Bronchial epithelial cell (primary cell): ENCODE results near the gene RPTOR. TPM values are rescaled to one million over a fixed set of nuclear protein-coding genes. Genes with fewer than 3 reads are reported as not detected.

ENCODE experiments used
- DNase-seq: peaks from one replicate; pipeline ENCODE4 v3.0.0-alpha.2; 2010; ENCODE audit warnings: low read depth
- FAIRE-seq: peaks from 2 replicates; lab custom pipeline; 2011; peaks lifted over from hg19 to GRCh38; lab: Jason Lieb, UNC
- H3K27me3 ChIP-seq: 2 replicates; pipeline ENCODE4 v1.5.1; 2011; ENCODE audit warnings: low read length; ENCODE audit not compliant: control insufficient read depth, insufficient read depth
- H3K36me3 ChIP-seq: 2 replicates; pipeline ENCODE4 v1.5.1; 2011; ENCODE audit warnings: low read length; ENCODE audit not compliant: control insufficient read depth, insufficient read depth
- H3K4me3 ChIP-seq: 2 replicates; pipeline ENCODE4 v1.5.1; 2011; ENCODE audit warnings: mild to moderate bottlenecking, low read depth, low read length, control low read depth
- total RNA-seq: library from RNA; depleted of rRNA; stranded (reverse); fragments of >200 nt; gene quantifications from 2 replicates; pipeline ENCODE4 v1.2.1, GENCODE V29; 2014
- TF ChIP-seq, protein P1 (sequence below): IDR thresholded peaks from 2 replicates; pipeline ENCODE4 v1.5.1; 2011; ENCODE audit warnings: mild to moderate bottlenecking, moderate library complexity, low read length, control low read depth, inconsistent platforms; ENCODE audit not compliant: insufficient read depth, severe bottlenecking

RPTOR gene
- total RNA-seq, 1 donor from 2014 or later, result 14.0 TPM

DNA sequence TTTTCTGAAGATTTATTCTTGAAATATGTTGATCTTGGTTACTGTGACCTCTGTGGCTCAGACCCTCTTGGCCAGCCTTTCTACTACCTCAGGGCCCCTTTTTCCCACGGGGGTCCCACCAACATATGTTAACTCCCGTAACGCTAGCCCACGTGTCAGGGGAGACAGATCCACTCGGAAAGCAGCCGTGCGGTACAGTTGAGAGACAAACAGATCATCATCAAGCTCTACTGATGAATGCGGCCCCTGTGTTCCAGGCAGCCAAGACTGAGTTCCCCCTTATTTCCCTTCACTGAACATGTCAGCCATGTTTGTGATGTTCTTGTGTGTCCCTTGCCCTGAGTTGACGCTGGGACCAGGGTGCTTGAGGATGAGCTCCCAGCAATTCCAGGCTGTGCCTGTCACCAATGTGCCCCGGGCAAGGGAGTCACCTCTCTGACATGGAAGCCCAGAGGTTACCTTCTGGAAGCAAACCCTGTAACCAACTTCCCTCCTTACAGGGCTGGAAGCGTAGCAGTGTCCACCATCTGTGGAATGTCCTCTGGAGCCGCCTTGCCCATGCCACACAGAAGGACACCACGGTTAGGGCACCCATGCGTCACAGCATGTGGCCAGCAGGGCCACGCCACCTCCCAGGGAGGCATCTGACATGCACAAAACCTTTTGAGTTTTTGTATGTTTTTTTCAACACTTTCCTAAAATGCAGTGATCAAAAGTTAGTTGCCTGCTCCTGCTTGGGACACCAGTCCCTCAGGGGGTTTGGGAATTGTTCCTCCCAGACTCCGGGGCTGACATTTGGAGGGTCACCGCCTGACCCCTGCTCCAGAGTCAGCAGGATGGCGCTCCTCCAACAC is 253.3 kb downstream of the RPTOR start:
- FAIRE-seq, result peak; percentile 83
- no peaks in the 10 kb centered on the region for H3K27me3 ChIP-seq
- DNase-seq, result no peak
- no peak overlapping the region for H3K4me3 ChIP-seq
- TF ChIP-seq, protein P1, sequence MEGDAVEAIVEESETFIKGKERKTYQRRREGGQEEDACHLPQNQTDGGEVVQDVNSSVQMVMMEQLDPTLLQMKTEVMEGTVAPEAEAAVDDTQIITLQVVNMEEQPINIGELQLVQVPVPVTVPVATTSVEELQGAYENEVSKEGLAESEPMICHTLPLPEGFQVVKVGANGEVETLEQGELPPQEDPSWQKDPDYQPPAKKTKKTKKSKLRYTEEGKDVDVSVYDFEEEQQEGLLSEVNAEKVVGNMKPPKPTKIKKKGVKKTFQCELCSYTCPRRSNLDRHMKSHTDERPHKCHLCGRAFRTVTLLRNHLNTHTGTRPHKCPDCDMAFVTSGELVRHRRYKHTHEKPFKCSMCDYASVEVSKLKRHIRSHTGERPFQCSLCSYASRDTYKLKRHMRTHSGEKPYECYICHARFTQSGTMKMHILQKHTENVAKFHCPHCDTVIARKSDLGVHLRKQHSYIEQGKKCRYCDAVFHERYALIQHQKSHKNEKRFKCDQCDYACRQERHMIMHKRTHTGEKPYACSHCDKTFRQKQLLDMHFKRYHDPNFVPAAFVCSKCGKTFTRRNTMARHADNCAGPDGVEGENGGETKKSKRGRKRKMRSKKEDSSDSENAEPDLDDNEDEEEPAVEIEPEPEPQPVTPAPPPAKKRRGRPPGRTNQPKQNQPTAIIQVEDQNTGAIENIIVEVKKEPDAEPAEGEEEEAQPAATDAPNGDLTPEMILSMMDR, result no peak
- peaks cover 1% of the 10 kb centered on the region for H3K36me3 ChIP-seq

DNA sequence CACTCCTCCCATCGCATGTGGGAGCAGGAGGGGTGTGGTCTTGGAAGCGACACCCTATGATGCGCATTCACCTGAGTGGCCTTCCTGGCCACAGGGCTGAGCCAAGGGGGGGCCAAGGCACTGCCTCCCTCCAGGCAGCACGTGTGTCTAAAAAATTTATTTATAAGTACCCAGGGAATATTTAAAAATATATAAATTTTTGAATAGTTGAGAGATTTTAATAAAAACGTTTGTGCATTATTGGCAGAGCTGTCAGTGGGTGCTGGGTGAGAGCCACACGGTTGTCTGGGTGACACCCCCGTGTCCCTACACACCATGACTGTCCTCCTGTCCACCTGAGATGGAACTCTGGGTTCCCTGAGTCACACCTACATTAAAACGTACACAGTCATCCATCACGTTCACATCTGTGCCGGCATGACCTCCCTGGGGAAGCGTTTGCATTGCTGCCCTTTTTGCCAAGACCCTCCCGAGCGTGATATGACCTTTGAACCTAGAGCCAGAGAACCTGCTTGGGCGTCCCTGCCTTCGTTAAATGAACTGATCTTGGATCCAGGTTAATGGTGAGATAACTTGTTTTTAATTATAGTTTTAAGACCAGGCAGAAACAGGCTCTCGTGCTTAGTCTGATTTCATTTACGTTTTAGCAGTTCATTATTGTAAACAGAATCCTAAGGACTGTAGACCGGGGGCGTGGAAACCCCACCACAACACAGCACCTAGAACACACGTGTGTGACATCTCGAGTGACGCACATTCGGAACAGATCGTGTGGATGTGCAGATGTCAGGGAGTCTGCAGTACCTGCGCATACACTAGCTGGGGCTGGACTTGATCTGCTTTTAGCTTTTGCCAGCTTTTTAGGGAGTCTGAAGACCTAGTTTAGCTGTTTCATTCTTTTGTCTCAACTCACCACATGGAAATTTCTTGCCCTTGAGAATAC is 254.2 kb downstream of the RPTOR start:
- Histone ChIP-seq H3K36me3 (peaks cover 1% of the 10 kb centered on the region), H3K4me3 (no peak overlapping the region), H3K27me3 (no peaks in the 10 kb centered on the region)
- DNase-seq (no peak), FAIRE-seq (no peak)
- TF ChIP-seq, protein P1, result no peak

DNA sequence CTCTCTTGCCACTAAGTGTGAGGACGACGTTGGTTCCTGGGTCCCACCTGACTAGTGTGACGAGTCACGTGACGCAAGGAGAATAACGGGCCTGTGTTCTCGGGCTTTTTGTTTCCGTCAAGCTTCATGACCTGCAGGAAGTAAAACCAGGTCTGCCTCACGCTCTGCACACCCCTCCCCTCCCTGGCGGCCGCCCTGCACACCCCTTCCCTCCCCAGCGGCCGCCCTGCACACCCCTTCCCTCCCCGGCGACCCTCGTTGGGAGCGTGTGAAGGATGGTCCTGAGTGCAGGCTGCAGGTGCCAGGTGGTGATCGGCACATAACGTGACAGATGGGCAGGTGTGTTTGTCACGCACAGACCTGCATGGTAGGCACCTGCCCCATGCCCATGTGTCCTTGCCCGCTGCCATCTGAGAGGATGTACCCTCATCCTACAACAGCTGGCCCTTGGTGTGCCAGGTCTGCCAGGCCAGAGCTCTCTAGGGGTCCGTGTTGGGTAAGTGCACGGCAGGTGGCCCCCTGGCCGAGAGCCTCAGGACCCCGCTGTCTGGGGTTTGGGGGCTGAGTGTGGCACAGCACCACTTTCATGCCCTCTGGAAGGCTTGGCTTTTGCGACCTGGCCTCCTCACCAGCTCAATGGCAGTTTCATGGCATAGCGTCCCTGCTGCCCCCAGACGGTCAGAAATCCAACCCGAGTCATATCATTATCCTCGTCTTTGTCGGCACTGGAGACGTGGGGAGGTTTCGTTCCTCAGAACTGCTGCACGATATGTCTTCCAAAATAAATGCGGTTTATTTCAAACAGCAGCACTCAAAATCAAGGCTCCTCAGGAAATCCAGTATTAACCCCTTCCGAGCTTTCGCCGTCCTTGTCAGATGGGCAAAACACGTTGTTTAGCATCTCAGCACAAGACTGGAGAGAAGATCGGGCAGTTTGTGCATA is 255.2 kb downstream of the RPTOR start:
- FAIRE-seq (peak; percentile 28), DNase-seq (no peak)
- Histone ChIP-seq H3K27me3 (no peaks in the 10 kb centered on the region), H3K4me3 (no peak overlapping the region), H3K36me3 (peaks cover 1% of the 10 kb centered on the region)
- TF ChIP-seq, protein P1, result no peak

DNA sequence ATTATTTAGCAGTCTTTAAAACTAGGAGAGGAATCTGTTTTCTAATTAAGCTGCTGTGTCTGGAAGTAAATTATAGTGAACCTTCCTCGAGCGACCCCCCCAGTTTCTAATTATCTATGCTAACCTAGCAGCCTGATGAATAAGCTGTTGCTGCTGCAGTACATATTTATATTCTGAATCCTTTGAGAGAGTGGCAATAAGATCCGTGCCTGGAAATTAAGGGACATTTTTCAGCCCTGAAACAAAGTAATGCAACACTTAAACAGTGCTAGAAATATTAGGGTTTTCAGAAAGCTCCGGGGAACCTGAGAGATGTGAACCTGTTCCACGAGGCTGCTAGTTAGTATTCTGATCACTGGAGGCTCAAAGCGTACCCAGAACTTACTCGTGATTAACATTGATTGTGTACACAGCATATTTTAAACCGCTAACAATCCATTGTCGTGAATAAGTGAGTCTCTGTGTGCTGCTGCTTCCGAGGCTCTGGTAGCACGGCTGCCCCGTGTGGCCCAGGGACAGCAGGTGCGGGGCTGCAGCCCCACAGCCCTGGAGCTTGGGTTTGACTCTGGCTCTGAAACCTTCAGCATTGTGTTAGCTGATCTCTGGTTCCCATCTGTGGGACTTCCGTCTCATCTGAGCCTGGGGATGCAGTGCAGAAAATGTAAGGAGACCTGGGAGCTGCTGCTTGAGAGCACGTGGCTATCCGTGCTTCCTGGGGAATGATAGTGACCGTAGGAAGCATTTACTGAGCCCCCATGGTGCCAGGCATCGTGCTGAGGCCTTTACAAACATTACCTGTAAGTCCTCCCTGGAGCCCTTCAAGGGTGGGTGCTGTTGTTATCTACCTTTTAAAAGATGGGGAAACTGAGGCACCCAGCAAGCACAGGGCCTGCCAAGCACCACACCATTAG is 256.1 kb downstream of the RPTOR start:
- H3K36me3 ChIP-seq, result peaks cover 1% of the 10 kb centered on the region
- no peak overlapping the region for H3K4me3 ChIP-seq
- no peaks in the 10 kb centered on the region for H3K27me3 ChIP-seq
- FAIRE-seq (no peak), DNase-seq (no peak)
- TF ChIP-seq, protein P1, result no peak
